ENCODE measurements around the gene ZAR1. TPM values are rescaled to one million over a fixed set of nuclear protein-coding genes. Genes with fewer than 3 reads are reported as not detected.

Gene ZAR1
- total and polyA plus RNA-seq, 9 of the 15 experiments (the other 6 are each of a cell fraction or from before 2014, with no cell fraction given), result 0.07 to 0.84 (median 0.28) TPM; not detected in 1

DNA sequence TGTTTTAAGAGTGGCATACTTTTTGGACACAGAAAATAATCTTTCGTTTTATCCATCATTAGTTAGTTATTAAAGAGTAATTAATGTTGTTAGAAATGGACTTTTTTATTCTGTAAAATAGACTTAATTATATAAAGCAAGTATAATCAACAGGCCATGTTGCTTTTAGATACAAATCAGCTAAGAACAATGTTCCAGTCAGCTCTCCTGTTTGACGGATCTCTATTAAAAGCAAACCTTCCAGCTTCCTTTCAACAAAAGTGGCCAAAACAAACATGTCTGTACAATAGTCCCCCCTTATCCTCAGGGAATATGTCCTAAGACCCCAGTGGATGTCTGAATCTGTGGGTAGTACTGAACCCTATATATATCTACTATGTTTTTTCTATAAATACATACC, 11.8 kb upstream of the ZAR1 start:
- ChIA-PET CTCF (ENCODE audit: low intra/inter-chr PET ratio) (no interaction called here), POLR2A (no interaction called here)
- H3K9ac ChIP-seq (ENCODE audit: insufficient read depth in 1 of 2, low read depth in 2 of 2, low read length in 2 of 2), result no peak overlapping the region
- intact Hi-C loops (cut with micrococcal nuclease) (no loop called here), in situ Hi-C loops (cut with MboI) (no loop called here)
- no peak overlapping the region for H3K27ac ChIP-seq (ENCODE audit: extremely low read depth, low read depth, low read length)
- no peaks in the 10 kb centered on the region for H4K20me1 ChIP-seq (replicated peaks; ENCODE audit: control insufficient read depth, insufficient read depth, low read length)
- H3K36me3 ChIP-seq (ENCODE audit: control insufficient read depth, insufficient read depth, low read length), result no peaks in the 10 kb centered on the region
- DNase-seq (ENCODE audit: extremely low read depth in 1 of 4, low spot score in 3 of 4) (no peak), ATAC-seq (no peak), FAIRE-seq (no peak)
- TF ChIP-seq RBM25 (IDR thresholded peaks at IDR 0.05; ENCODE audit: low read depth, low read length, severe bottlenecking) (no peak), DDX20 (tag; IDR thresholded peaks at IDR 0.05; ENCODE audit: low read depth) (no peak), TCF7 (IDR thresholded peaks at IDR 0.05; ENCODE audit: borderline replicate concordance) (no peak), ZNF224 (CRISPR knock-in tag; IDR thresholded peaks at IDR 0.05) (no peak), ZNF274 (IDR thresholded peaks at IDR 0.05; ENCODE audit: borderline replicate concordance, low read depth, low read length) (no peak), ZNF263 (CRISPR knock-in tag; IDR thresholded peaks at IDR 0.05; ENCODE audit: borderline replicate concordance) (no peak), XRCC5 (IDR thresholded peaks at IDR 0.05; ENCODE audit: low read depth, low read length) (no peak)
- TF ChIP-seq, protein P1, sequence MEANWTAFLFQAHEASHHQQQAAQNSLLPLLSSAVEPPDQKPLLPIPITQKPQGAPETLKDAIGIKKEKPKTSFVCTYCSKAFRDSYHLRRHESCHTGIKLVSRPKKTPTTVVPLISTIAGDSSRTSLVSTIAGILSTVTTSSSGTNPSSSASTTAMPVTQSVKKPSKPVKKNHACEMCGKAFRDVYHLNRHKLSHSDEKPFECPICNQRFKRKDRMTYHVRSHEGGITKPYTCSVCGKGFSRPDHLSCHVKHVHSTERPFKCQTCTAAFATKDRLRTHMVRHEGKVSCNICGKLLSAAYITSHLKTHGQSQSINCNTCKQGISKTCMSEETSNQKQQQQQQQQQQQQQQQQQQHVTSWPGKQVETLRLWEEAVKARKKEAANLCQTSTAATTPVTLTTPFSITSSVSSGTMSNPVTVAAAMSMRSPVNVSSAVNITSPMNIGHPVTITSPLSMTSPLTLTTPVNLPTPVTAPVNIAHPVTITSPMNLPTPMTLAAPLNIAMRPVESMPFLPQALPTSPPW (CRISPR knock-in tag; IDR thresholded peaks at IDR 0.05), result no peak
- no peaks in the 10 kb centered on the region for H3K9me1 ChIP-seq (ENCODE audit: control insufficient read depth, insufficient read depth, low read length)
- BruUV-seq (replicated peaks), result no TSS peak
- H3K4me2 ChIP-seq (ENCODE audit: insufficient read depth, low read length), result no peak overlapping the region
- 0 out of 2 replicates have a peak overlapping the region, but pooled peaks have one; percentile 93 for H2AFZ ChIP-seq (ENCODE audit: low read depth, low read length)
- H3K4me3 ChIP-seq, result no peak overlapping the region
- H3K9me3 ChIP-seq (replicated peaks; ENCODE audit: control insufficient read depth, insufficient read depth, low read depth, low read length), result no peaks in the 10 kb centered on the region
- H3K4me1 ChIP-seq (replicated peaks in 1 of 2; ENCODE audit: control insufficient read depth in 2 of 2, insufficient read depth in 2 of 2, low read length in 2 of 2), result peaks cover 15 to 27% of the 10 kb centered on the region in 2 experiments
- H3K27me3 ChIP-seq (ENCODE audit: control insufficient read depth in 2 of 2, insufficient read depth in 2 of 2, low read length in 2 of 2), result no peaks in the 10 kb centered on the region
- peaks cover under 1% of the 10 kb centered on the region; the same call in 1 of the 3 replicates for H3K79me2 ChIP-seq (ENCODE audit: control insufficient read depth, insufficient read depth, low read length)
- 71% methylated on average over 2 of the region's 2 CpGs for WGBS (ENCODE audit: insufficient coverage, low coverage, missing lambda C conversion rate)

All from K562 (cell line).